Muscle layer of duodenum (tissue), 2 donors: ENCODE results near the gene CREG2.
"Not testable (repeated sequence)": the region's sequence is repeated elsewhere in the genome, so short reads cannot be mapped to it uniquely, and the experiment has no call there.

Experiments
- H3K27ac ChIP-seq: one replicate; pipeline ENCODE4 v1.7.0; 2013; ENCODE audit warnings: mild to moderate bottlenecking, low read length
- H3K27me3 ChIP-seq: one replicate; pipeline ENCODE4 v1.7.0; 2013; ENCODE audit warnings: low read depth, mild to moderate bottlenecking, control low read depth, low read length
- H3K36me3 ChIP-seq, 2 donors: one replicate each; pipeline ENCODE4 v1.7.0; 2013; ENCODE audit warnings: low read length in 2 of 2, control low read depth in 1 of 2, mild to moderate bottlenecking in 1 of 2; ENCODE audit not compliant: insufficient read depth in 2 of 2, control insufficient read depth in 1 of 2
- H3K4me1 ChIP-seq, 2 donors: one replicate each; pipeline ENCODE4 v1.7.0; 2013; ENCODE audit warnings: low read length in 2 of 2, mild to moderate bottlenecking in 2 of 2, control low read depth in 1 of 2, moderate library complexity in 1 of 2; ENCODE audit not compliant: insufficient read depth in 2 of 2, control insufficient read depth in 1 of 2
- H3K4me3 ChIP-seq, 2 donors: one replicate each; pipeline ENCODE4 v1.7.0; 2013; ENCODE audit warnings: low read length in 2 of 2, low read depth in 1 of 2, mild to moderate bottlenecking in 1 of 2
- H3K9me3 ChIP-seq, 2 donors: one replicate each; pipeline ENCODE4 v1.7.0; 2013; ENCODE audit warnings: low read length in 2 of 2, control low read depth in 1 of 2, mild to moderate bottlenecking in 1 of 2; ENCODE audit not compliant: control insufficient read depth in 1 of 2
- donor health status: healthy.

Gene CREG2

GRCh38 chr2:101340141-101340551, 47.2 kb downstream of the CREG2 start:
- Histone ChIP-seq H3K4me3 (no peak overlapping the region), H3K27ac (no peak overlapping the region), H3K27me3 (no peaks in the 10 kb centered on the region), H3K9me3 (no peaks in the 10 kb centered on the region), H3K4me1 (peaks cover 4 to 8% of the 10 kb centered on the region in 2 donors), H3K36me3 (no peaks in the 10 kb centered on the region)

- Histone ChIP-seq H3K4me1 (peaks cover 4 to 8% of the 10 kb centered on the region in 2 donors), H3K36me3 (no peaks in the 10 kb centered on the region), H3K27me3 (no peaks in the 10 kb centered on the region), H3K9me3 (no peaks in the 10 kb centered on the region), H3K27ac (no peak overlapping the region), H3K4me3 (no peak overlapping the region)
Measured at GRCh38 chr2:101339266-101339880, 47.9 kb downstream of the CREG2 start.

GRCh38 chr2:101337877-101338276, 49.4 kb downstream of the CREG2 start:
- H3K9me3 ChIP-seq = no peaks in the 10 kb centered on the region
- no peaks in the 10 kb centered on the region for H3K36me3 ChIP-seq
- H3K4me1 ChIP-seq = peaks cover 4 to 8% of the 10 kb centered on the region in 2 donors
- no peak overlapping the region for H3K4me3 ChIP-seq
- H3K27ac ChIP-seq = no peak overlapping the region
- H3K27me3 ChIP-seq = no peaks in the 10 kb centered on the region

- peaks cover 6 to 22% of the 10 kb centered on the region in 2 donors for H3K4me1 ChIP-seq
- H3K27me3 ChIP-seq = no peaks in the 10 kb centered on the region
- H3K27ac ChIP-seq = no peak overlapping the region
- no peaks in the 10 kb centered on the region for H3K9me3 ChIP-seq
- no peaks in the 10 kb centered on the region for H3K36me3 ChIP-seq
- H3K4me3 ChIP-seq = no peak overlapping the region
Measured at GRCh38 chr2:101332885-101333766, 54.2 kb downstream of the CREG2 start.

- H3K27me3 ChIP-seq = no peaks in the 10 kb centered on the region
- no peaks in the 10 kb centered on the region for H3K9me3 ChIP-seq
- H3K4me3 ChIP-seq = no peak overlapping the region
- H3K27ac ChIP-seq = no peak overlapping the region
- H3K36me3 ChIP-seq = no peaks in the 10 kb centered on the region
- peaks cover 6 to 26% of the 10 kb centered on the region in 2 donors for H3K4me1 ChIP-seq
Measured at GRCh38 chr2:101331202-101331601, 56.1 kb downstream of the CREG2 start.

GRCh38 chr2:101330253-101330933, 56.9 kb downstream of the CREG2 start:
- peak overlapping the region; percentile 49 for H3K27ac ChIP-seq
- H3K4me3 ChIP-seq = no peak overlapping the region

GRCh38 chr2:101329026-101329425, 58.3 kb downstream of the CREG2 start:
- H3K4me1 ChIP-seq = peaks cover 6 to 26% of the 10 kb centered on the region in 2 donors
- peak overlapping the region; percentile 49 for H3K27ac ChIP-seq
- H3K4me3 ChIP-seq = no peak overlapping the region

More at GRCh38 chr2:101330253-101330933, 56.9 kb downstream of the CREG2 start:
- Histone ChIP-seq H3K36me3 (no peaks in the 10 kb centered on the region), H3K4me1 (peaks cover 6 to 26% of the 10 kb centered on the region in 2 donors), H3K9me3 (no peaks in the 10 kb centered on the region), H3K27me3 (no peaks in the 10 kb centered on the region)

GRCh38 chr2:101328474-101329007, 58.8 kb downstream of the CREG2 start:
- peak overlapping the region in 1 of 2 donors; percentile 2 for H3K4me3 ChIP-seq

More at GRCh38 chr2:101329026-101329425, 58.3 kb downstream of the CREG2 start:
- no peaks in the 10 kb centered on the region for H3K27me3 ChIP-seq
- no peaks in the 10 kb centered on the region for H3K9me3 ChIP-seq
- no peaks in the 10 kb centered on the region for H3K36me3 ChIP-seq

GRCh38 chr2:101327863-101328394, 59.4 kb downstream of the CREG2 start:
- Histone ChIP-seq H3K9me3 (no peaks in the 10 kb centered on the region), H3K36me3 (no peaks in the 10 kb centered on the region), H3K4me1 (peaks cover 6 to 26% of the 10 kb centered on the region in 2 donors), H3K27me3 (no peaks in the 10 kb centered on the region), H3K4me3 (peak overlapping the region in 1 of 2 donors; percentile 2), H3K27ac (peak overlapping the region; percentile 24)

More at GRCh38 chr2:101328474-101329007, 58.8 kb downstream of the CREG2 start:
- Histone ChIP-seq H3K4me1 (peaks cover 6 to 26% of the 10 kb centered on the region in 2 donors), H3K9me3 (no peaks in the 10 kb centered on the region), H3K27me3 (no peaks in the 10 kb centered on the region), H3K27ac (peak overlapping the region; percentile 24), H3K36me3 (no peaks in the 10 kb centered on the region)

- Histone ChIP-seq H3K4me3 (no peak overlapping the region), H3K27ac (no peak overlapping the region), H3K4me1 (peaks cover 4 to 18% of the 10 kb centered on the region in 2 donors), H3K9me3 (no peaks in the 10 kb centered on the region), H3K36me3 (no peaks in the 10 kb centered on the region), H3K27me3 (no peaks in the 10 kb centered on the region)
Measured at GRCh38 chr2:101325425-101325824, 61.9 kb downstream of the CREG2 start.

- H3K4me1 ChIP-seq, H3K27me3 ChIP-seq, H3K4me3 ChIP-seq, H3K36me3 ChIP-seq, H3K27ac ChIP-seq, H3K9me3 ChIP-seq: not testable (repeated sequence)
Measured at GRCh38 chr2:101316568-101316967, 70.7 kb downstream of the CREG2 start.
